Spleen (tissue), 11 donors: ENCODE results near the gene NOS1AP. TPM values are rescaled to one million over a fixed set of nuclear protein-coding genes. Genes with fewer than 3 reads are reported as not detected.

ENCODE experiments used
- DNase-seq: peaks from one replicate; pipeline ENCODE4 v3.0.0-alpha.2; 2020
- H3K27ac ChIP-seq, 8 donors: fragments of 200-600 bp; sonication (generic) in 7 of 8; 1 replicate in 4 of 8; 2 replicates in 4 of 8; pipeline versions ENCODE4 v1.5.0 to v1.8.0; 2016 to 2021; ENCODE audit warnings: inconsistent platforms in 4 of 8, mild to moderate bottlenecking in 4 of 8, moderate library complexity in 1 of 8
- H3K27me3 ChIP-seq, 7 donors: fragments of 200-600 bp; sonication (generic) in 6 of 7; replicated peaks in 1 of 7; 1 replicate in 4 of 7; 2 replicates in 3 of 7; pipeline versions ENCODE4 v1.5.0 to v1.8.0; 2016 to 2021; ENCODE audit warnings: inconsistent platforms in 3 of 7, mild to moderate bottlenecking in 1 of 7
- H3K36me3 ChIP-seq, 6 donors: fragments of 200-600 bp; sonication (generic) in 5 of 6; 1 replicate in 4 of 6; 2 replicates in 2 of 6; pipeline versions ENCODE4 v1.5.0 to v1.8.0; 2016 to 2021; ENCODE audit warnings: inconsistent platforms in 2 of 6
- H3K4me1 ChIP-seq, 6 donors: fragments of 200-600 bp; sonication (generic) in 5 of 6; 1 replicate in 3 of 6; 2 replicates in 3 of 6; pipeline versions ENCODE4 v1.5.0 to v1.8.0; 2016 to 2021; ENCODE audit warnings: inconsistent platforms in 3 of 6
- H3K4me3 ChIP-seq, 8 donors: fragments of 200-600 bp; sonication (generic) in 7 of 8; 1 replicate in 4 of 8; 2 replicates in 4 of 8; pipeline versions ENCODE4 v1.5.0 to v1.8.0; 2016 to 2021; ENCODE audit warnings: inconsistent platforms in 4 of 8, mild to moderate bottlenecking in 4 of 8, moderate library complexity in 2 of 8
- H3K9me3 ChIP-seq, 8 donors: fragments of 200-600 bp; sonication (generic) in 7 of 8; 1 replicate in 4 of 8; 2 replicates in 4 of 8; pipeline versions ENCODE4 v1.5.0 to v1.8.0; 2016 to 2021; ENCODE audit warnings: inconsistent platforms in 4 of 8
- POLR2A ChIP-seq, 3 donors: fragments of 450-650 bp; IDR thresholded peaks; one replicate each; pipeline ENCODE4 v1.5.1; 2017; ENCODE audit warnings: antibody characterized with exemption in 3 of 3, mild to moderate bottlenecking in 1 of 3
- POLR2AphosphoS5 ChIP-seq, 3 donors: sonication (generic); formaldehyde crosslinking; IDR thresholded peaks; one replicate each; pipeline ENCODE4 v1.5.1; 2017; ENCODE audit warnings: antibody characterized with exemption in 3 of 3
- WGBS, 5 donors: extraction: QIAGEN DNeasy Blood & Tissue Kit in 3 of 5; methylation state at CpG; one replicate each; pipeline versions ENCODE4 v1.1.5 to v1.1.7; 2013 to 2018; 5-methylcytosine and 5-hydroxymethylcytosine counted together
- intact Hi-C: fragments of 100-400 bp; cut with DNase I; formaldehyde crosslinking; loops from one replicate; pipeline ENCODE4 v1.15.0; 2023; ENCODE audit warnings: low total_unique reads
- polyA plus RNA-seq, 3 donors: library from polyadenylated mRNA; stranded (reverse); fragments of 200-250 nt; gene quantifications; one replicate each; pipeline ENCODE4 v1.2.1, GENCODE V29; 2013
- total RNA-seq, 7 donors: library from RNA; depleted of rRNA in 3 of 7; stranded (reverse); fragments of >200 nt in 3 of 7; fragmentation: NEBNext Ultra II Directional in 4 of 7; extraction: Animal tissue kit (Norgen Biotek cat#: 25700) in 4 of 7; gene quantifications; one replicate each; pipeline versions ENCODE4 v1.1.0 to v1.2.1, GENCODE V29; 2016 to 2021
- TF ChIP-seq, protein P1 (sequence below), 11 experiments: fragments of 200-600 bp in 7 of 11; fragments of 450-650 bp in 4 of 11; sonication (generic) in 4 of 11; IDR thresholded peaks in 8 of 11; conservative IDR thresholded peaks in 3 of 11; 1 replicate in 7 of 11; 2 replicates in 4 of 11; pipeline versions ENCODE4 v1.4.0 to v1.8.0; 2016 to 2021; ENCODE audit warnings: antibody characterized with exemption in 11 of 11, inconsistent platforms in 4 of 11, mild to moderate bottlenecking in 1 of 11
- donor health status: healthy with polysubstance abuse.
- donor health status: DM: no; HTN: no; CAD: no; lungs with moderate emphysema.
- donor health status: DM: no; HTN: no; CAD: no.
- donor health status: Bipolar disorder and iron deficiency.
- donor health status: healthy.
- donor health status: DM: no; HTN: no; CAD: no.
- donor health status: DM: yes; HTN: yes; CAD: no.

NOS1AP gene
- total and polyA plus RNA-seq, 10 donors: 0.16 to 1.7 (median 0.60) TPM; not detected in 2

DNA sequence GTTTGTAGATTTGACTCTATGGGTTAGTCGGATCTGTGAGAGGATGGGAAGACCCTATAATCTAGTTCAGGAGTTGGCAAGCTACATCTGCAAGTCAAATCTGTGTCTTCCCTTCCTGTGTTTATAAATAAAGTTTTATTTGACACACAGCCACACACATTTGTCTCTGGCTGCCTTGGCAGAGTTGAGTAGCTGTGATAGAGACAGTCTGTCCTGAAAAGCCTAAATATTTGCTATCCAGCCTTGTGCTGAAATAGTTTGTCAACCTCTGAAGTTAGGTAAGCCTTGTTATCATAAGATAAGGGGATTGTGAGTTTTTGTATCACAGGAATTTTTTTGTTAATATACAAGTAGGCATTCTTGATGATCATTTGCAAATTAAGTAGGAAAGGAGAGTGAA, 136.8 kb downstream of the NOS1AP start:
- no peaks in the 10 kb centered on the region for H3K36me3 ChIP-seq
- 76 to 96% (median 91%) methylated on average over 1 of the region's 1 CpG for WGBS, 5 donors
- no peaks in the 10 kb centered on the region for H3K4me1 ChIP-seq
- intact Hi-C loops: no loop called here
- no peak for TF ChIP-seq POLR2A (IDR thresholded peaks at IDR 0.05)
- TF ChIP-seq, protein P1, sequence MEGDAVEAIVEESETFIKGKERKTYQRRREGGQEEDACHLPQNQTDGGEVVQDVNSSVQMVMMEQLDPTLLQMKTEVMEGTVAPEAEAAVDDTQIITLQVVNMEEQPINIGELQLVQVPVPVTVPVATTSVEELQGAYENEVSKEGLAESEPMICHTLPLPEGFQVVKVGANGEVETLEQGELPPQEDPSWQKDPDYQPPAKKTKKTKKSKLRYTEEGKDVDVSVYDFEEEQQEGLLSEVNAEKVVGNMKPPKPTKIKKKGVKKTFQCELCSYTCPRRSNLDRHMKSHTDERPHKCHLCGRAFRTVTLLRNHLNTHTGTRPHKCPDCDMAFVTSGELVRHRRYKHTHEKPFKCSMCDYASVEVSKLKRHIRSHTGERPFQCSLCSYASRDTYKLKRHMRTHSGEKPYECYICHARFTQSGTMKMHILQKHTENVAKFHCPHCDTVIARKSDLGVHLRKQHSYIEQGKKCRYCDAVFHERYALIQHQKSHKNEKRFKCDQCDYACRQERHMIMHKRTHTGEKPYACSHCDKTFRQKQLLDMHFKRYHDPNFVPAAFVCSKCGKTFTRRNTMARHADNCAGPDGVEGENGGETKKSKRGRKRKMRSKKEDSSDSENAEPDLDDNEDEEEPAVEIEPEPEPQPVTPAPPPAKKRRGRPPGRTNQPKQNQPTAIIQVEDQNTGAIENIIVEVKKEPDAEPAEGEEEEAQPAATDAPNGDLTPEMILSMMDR (IDR thresholded peaks at IDR 0.05 in 8 of 11, conservative IDR thresholded peaks at IDR 0.05 in 3 of 11): no peak
- no peak for TF ChIP-seq POLR2AphosphoS5 (IDR thresholded peaks at IDR 0.05)
- DNase-seq: no peak
- peaks cover 0 to 2% (median 0%) of the 10 kb centered on the region in 8 donors for H3K9me3 ChIP-seq
- no peak overlapping the region for H3K4me3 ChIP-seq
- H3K27ac ChIP-seq: no peak overlapping the region
- peaks cover 0 to 24% (median 0%) of the 10 kb centered on the region in 7 donors for H3K27me3 ChIP-seq

DNA sequence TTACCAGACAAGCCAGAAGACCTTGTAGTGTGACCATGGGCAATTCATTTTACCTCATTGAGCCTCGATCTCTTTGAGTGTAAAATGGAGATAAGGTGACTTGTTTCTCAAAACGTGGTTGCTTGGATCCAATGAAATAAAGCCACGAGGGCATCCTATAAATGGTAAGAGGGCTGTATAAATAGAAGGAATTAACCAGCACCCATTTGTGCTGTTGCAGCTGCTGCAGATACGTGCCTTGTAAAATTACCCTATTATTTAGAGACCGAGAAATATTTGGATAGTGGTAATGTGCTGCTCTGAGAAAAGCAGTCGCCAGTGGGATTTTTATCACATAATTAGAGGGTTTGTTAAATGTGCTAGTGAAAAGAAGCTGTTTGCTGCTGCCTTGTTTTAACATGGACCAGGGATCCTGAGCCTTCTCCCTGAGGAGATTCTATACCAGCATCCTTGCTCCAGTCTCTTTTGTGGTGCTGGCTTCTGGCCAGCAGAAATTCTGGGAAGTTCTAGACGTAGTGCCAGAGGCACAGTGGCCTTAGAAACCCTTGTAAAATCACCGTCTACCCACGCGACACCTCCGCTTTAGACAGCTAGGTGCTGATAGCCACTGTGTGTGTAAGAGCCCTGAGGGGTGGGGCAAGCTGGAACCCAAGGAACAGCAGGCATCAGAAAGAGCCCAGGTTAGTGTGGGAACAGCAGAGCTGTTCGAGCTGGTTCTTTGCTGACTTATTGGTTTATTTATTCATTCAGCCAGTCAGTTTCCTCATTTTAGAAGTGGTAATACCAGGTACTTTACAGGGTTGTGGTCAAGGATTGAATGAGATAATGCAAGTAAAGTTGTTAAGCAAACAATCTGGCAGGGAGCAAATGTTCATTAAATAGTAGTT, 137.5 kb downstream of the NOS1AP start:
- intact Hi-C loops: no loop called here
- no peaks in the 10 kb centered on the region for H3K9me3 ChIP-seq
- WGBS, 5 donors: 66 to 77% (median 69%) methylated on average over 12 of the region's 12 CpGs
- no peak overlapping the region for H3K27ac ChIP-seq
- H3K27me3 ChIP-seq: peaks cover 0 to 25% (median 0%) of the 10 kb centered on the region in 7 donors
- TF ChIP-seq POLR2AphosphoS5 (IDR thresholded peaks at IDR 0.05): no peak
- DNase-seq: no peak
- no peaks in the 10 kb centered on the region for H3K36me3 ChIP-seq
- H3K4me1 ChIP-seq: no peaks in the 10 kb centered on the region
- no peak overlapping the region for H3K4me3 ChIP-seq

DNA sequence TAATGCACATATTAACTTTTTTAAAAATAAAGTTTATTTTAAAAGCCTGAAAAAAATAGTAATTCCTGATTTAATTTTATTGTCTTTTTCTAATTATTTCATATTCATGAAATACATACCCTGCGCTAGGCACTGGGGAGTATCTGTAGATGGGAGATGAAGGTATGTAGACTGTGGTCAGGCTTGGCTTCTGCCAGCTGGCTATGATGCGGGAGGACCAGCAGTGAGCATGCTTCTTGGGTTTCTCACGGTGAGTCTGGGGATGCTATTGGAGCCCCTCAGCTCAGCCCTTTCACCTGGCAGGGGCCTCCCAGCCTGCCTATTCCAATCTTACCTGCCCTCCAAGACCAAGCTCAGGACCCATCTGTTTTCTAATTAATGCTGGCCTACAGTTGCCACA, 138.4 kb downstream of the NOS1AP start:
- H3K4me1 ChIP-seq: no peaks in the 10 kb centered on the region
- no peak overlapping the region for H3K27ac ChIP-seq
- no peaks in the 10 kb centered on the region for H3K36me3 ChIP-seq
- no peak overlapping the region for H3K4me3 ChIP-seq
- no peaks in the 10 kb centered on the region for H3K9me3 ChIP-seq
- WGBS, 5 donors: 92 to 97% (median 96%) methylated on average over 3 of the region's 3 CpGs
- no peak for DNase-seq
- intact Hi-C loops: no loop called here
- TF ChIP-seq POLR2A (IDR thresholded peaks at IDR 0.05) (no peak), POLR2AphosphoS5 (IDR thresholded peaks at IDR 0.05) (no peak)
- TF ChIP-seq, protein P1 (IDR thresholded peaks at IDR 0.05 in 8 of 11, conservative IDR thresholded peaks at IDR 0.05 in 3 of 11): no peak
- peaks cover 0 to 34% (median 0%) of the 10 kb centered on the region in 7 donors for H3K27me3 ChIP-seq

DNA sequence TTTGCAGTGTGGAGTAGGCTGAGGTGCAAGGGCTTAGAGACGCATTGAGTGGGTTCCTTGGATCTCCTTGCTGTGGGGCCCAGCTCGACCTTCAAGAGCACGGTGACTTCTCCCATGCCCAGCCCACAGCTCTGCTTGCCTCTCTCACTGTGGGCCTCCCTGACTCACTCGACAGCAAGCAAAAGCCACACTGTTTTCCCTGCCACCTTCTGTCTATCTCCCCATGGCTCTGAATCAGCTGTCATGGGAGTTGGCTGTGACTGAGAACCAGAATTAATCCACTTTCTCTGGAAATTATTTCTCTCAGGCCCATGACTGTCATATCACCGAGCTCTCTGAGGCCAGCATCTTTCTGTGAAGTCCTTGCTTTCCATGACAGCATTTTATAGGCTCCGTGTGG, 140.7 kb downstream of the NOS1AP start:
- H3K4me1 ChIP-seq: no peaks in the 10 kb centered on the region
- intact Hi-C loops: no loop called here
- no peak overlapping the region for H3K27ac ChIP-seq
- no peaks in the 10 kb centered on the region for H3K36me3 ChIP-seq
- 73 to 79% (median 74%) methylated on average over 6 of the region's 6 CpGs for WGBS, 5 donors
- no peaks in the 10 kb centered on the region for H3K9me3 ChIP-seq
- no peak for DNase-seq
- H3K27me3 ChIP-seq: peaks cover 0 to 26% (median 0%) of the 10 kb centered on the region in 7 donors
- no peak overlapping the region for H3K4me3 ChIP-seq
- TF ChIP-seq POLR2AphosphoS5 (IDR thresholded peaks at IDR 0.05) (no peak), POLR2A (IDR thresholded peaks at IDR 0.05) (no peak)
- TF ChIP-seq, protein P1 (IDR thresholded peaks at IDR 0.05 in 8 of 11, conservative IDR thresholded peaks at IDR 0.05 in 3 of 11): no peak
